GM19351 (cell line): ENCODE measurements around the gene AP1S1.

Experiments
- ATAC-seq: cut with Tn5 transposase; IDR thresholded peaks from one replicate; pipeline ENCODE4 v1.9.1; 2021; ENCODE audit warnings: mild to moderate bottlenecking, moderate library complexity; ENCODE audit not compliant: unreplicated experiment

The AP1S1 gene

DNA sequence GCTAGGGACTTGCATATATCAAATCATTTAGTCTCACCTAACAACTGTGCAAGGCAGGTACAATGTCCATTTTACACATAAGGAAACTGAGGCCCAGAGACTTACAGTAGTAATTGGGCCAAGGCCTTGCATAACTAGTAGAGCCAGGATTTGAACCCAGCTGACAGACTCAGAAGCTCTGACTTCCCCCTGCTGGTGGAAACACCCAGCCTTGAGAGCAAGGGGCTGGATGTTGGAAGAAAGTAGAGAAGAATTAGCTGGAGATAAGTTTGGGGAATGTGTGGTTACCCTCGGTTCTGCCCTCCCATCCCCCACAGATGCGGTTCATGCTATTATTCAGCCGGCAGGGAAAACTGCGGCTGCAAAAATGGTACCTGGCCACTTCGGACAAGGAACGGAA lies 2.0 kb downstream of the AP1S1 start:
- ATAC-seq = no peak

DNA sequence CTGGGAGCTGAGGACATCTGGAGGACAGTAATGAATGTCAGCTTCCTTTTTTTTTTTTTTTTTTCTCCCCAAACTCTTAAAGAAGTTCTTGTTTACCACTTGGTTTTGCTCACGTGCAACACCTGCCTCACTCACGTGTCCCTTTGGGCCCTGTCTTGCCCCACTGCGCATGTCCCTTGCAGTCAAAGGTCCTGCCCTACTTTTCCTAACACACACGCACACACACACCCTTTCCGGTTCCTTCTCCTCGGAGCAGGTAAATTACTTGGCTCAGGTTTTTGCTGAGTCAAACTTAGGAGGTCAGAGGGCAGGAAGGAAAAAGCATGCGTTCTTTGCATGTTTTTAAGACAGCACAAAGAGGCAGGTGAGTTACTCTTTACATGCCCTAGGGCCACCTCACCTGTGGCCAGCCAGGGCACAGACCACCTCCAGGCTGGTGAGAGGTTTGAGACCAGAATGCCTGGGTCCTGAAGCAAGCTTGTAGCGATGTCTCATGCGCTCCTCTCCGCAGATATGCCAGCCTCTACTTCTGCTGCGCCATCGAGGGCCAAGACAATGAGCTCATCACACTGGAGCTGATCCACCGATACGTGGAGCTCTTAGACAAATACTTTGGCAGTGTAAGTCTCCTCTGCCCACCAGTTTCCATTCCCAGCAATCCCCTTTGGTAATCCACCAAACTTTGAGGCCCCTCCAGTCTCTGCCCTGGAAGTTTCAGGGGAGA lies 2.8 kb downstream of the AP1S1 start:
- no peak for ATAC-seq

GRCh38 chr7:101159696-101160674 lies 5.7 kb downstream of the AP1S1 start:
- no peak for ATAC-seq

GRCh38 chr7:101160910-101161309 lies 6.6 kb downstream of the AP1S1 start:
- ATAC-seq = no peak

- ATAC-seq = no peak
These were observed 7.6 kb downstream of the AP1S1 start for GRCh38 chr7:101161692-101162471.

GRCh38 chr7:101162551-101163278 lies 8.4 kb downstream of the AP1S1 start:
- ATAC-seq = no peak

DNA sequence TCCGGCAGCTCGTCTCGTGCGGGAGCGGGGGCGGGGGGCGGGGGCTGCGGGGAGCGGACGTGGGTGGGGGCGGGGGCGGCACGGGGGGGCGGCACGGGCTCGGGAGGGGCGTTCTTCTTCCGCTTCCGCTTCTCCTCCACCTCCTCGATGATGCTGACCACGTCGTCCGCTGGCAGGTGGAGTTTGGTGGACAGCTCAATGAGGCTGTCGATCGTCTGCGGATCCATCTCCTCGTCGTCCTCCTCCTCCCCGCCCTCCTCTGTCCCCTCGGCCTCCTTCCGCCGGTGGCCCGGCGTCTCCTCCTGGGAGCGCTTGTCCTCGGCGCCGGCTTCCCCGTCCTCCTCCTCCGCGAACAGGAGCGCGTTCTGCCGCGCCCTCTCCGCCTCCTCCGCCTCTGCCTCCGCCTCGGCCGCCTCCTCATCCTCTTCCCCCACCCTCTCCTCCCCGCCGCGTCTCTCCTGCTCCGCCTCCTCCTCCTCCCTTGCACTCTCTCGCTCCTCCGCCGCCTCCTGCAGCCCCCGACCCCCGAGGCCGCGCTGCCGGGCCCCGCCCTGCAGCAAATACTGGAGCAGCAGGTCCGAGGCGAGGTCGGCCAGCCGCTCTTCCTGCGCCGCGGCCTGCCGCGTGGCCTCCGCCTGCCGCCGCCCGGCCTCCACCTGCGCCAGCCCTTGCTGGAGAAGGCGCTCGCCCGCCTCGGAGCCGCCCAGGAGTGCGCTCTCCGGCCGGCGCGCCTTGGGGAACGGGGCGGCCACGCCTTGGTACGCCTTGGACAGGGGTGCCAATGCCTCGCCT lies 9.2 kb downstream of the AP1S1 start:
- ATAC-seq = no peak

- ATAC-seq = no peak
These were observed 10.0 kb downstream of the AP1S1 start for GRCh38 chr7:101164071-101164840.

GRCh38 chr7:101165075-101165957 lies 11.0 kb downstream of the AP1S1 start, which contains the start of gene VGF:
Gene VGF, minus strand, starts transcription at chr7:101165569. Its CDS starts 726 bp downstream, at chr7:101164843.
- peak; percentile 67 for ATAC-seq

DNA sequence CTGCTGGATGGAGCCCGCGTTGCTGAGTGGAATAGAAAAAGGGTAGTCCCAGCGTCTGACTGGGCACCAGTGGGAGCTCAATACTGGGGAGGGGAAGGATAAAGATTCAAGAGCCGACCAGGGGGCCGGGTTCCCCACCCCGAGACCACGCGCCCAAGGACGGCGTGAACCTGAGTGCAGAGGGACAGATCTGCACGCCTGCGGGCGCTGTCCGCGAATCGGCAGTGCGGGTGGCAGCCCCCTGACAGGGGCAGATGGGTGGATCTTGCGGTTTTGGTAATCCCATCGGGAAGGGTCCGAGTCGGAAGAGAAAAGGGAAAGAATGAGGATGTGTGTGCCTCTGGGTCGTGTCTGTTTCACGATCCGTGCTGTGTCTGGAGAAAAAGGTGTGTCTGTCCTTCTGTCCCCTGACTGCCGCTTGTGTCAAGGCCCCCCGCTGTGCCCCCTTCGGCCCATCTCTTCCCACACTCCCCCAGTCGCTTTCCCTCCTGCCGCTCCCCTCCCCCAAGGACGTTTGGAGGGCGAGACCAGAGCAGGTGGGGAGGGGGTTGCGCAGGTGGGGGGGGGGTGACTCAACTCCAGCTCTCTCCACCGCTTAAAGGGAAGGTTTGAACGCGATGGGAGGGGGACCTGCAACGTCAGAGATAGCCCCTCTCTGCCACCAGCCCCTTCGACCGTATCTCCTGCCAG lies 11.8 kb downstream of the AP1S1 start:
- ATAC-seq = no peak

DNA sequence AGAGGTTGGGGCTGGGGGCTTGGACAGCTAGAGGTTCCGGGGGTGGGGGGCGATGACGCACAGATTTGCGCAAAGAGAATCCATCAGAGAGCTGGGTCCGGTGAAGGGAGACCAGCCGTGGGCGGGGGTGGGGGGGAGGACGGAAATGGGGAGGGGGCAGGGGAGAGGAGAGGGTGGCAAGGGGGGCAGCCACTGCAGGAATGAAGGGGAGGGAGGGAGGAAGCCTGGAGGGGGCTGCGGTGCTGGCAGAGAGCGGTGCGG lies 12.3 kb downstream of the AP1S1 start:
- ATAC-seq = no peak

DNA sequence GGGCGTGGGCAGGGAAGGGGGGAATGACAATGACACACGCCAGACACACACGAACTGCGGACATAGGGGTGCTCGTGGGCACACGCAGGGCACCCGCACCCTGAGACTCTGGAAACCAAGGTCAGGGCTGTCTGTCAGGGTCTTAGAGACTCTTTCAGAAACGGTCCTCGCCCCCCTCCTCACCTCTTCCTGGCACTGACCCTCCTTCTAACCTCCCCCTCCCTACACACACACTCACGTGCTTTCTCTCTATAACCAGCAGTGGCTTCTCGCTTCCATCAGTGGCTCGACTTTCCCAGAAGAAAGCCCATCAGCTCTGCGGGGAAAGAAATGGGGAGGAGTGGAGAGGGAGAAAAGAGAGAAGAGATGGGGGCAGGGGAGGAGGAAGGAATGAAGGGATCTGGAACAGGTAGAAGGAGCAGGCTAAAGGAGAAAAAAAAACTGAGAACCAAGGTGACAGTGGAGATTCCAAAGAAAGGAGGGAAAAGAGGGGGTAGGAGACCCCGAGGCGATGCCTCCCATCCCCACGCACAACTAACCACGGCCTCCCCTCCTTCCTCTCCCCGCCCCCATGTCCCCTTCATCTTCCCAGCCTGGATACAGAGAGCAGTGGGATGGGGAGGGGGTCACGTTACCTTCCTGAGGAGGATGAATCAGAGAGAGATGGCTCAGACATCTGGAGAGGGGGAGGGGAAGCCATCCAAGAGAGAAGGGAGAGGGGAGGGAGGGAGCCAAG lies 12.8 kb downstream of the AP1S1 start:
- ATAC-seq = no peak

- ATAC-seq = no peak
These were observed 13.6 kb downstream of the AP1S1 start for GRCh38 chr7:101167645-101168411.

DNA sequence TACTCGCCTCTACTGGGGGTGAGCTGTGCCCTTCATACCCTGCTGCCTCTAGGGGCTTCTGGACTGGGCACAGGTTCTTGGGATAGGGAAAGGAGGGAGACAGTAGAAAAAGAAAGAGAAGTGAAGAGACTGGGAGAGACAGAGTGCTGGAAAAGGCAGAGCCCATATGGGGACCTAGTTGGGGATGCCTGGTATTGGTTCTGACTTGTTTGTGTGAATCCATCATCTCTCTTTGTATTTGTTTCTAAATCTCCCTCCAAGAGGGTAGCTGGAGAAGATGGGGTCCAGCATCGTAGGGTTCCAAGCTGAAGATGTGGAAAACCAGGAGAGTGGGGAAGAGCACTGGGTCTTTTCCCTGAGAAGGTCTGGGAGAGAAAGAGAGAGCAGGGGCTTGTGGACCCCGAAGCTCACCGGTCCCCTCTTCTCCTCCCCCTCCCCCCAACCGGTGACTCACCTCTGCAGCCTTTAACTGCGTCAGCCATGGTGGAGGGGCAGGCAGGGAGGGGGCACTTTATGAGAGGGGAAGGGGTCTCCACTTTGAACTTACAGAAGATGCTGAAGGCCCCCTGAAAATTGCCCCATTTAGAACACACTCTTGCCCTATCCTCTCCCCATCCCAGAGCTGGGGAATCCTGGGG lies 14.3 kb downstream of the AP1S1 start:
- ATAC-seq = no peak

GRCh38 chr7:101169110-101169837 lies 15.0 kb downstream of the AP1S1 start:
- ATAC-seq = no peak
